ENCODE measurements around the gene FBXL7.

FBXL7 gene

GRCh38 chr5:15499528-15500324, at the start of gene FBXL7:
Gene FBXL7 (plus strand): TSS chr5:15500180.
- DNase-seq = no peak

DNA sequence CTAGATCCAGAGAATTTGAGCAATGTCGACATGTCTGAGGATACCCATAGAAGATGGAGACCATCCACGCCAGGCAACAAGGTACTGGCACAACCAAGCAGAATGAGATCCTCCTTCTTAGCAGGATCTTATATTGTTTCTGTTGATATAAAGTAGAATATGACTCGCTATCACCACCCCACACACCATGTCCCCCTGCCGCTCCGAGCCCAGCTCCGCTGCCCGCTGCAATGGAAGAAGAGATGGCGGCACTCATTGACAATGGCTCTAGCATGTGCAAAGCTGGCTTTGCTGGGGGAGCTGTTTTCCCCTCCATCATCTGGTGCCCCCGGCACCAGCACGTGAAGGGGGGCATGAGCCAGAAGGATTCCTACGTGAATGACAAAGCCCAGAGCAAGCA, 49.5 kb upstream of the FBXL7 start:
- no peak for DNase-seq

DNA sequence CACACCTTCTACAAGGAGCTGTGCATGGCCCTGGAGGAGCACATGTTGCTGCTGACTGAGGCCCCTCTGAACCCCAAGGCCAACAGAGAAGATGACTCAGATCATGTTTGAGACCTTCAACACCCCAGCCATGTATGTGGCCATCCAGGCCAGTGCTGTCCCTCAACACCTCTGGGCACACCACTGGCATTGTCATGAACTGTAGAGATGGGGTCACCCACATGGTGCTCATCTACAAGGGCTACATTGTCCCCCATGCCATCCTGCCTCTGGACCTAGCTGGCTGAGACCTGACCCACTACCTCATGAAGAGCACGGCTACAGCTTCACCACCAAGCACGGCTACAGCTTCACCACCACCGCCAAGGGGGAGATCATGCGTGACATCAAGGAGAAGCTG, 49.0 kb upstream of the FBXL7 start:
- no peak for DNase-seq

GRCh38 chr5:15452030-15452429, 48.0 kb upstream of the FBXL7 start:
- no peak for DNase-seq

GRCh38 chr5:15452781-15453180, 47.2 kb upstream of the FBXL7 start:
- no peak for DNase-seq

DNA sequence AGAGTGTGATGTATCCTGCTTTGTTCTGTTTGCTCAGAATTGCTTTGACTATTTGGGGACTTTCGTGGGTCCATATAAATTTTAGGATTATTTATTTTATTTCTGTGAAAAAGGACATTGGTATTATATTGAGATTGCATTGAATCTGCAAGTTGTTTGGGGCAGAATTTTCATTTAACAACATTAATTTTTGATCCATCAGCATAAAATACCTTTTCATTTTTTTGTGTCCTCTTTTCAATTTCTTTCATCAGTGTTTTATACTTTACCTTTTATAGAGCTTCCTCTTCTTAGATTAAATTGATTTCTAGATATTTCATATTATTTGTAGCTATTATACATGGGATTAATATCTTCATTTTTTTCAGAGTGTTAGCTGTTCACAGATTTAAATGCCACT, 40.8 kb upstream of the FBXL7 start:
- no peak for DNase-seq

DNA sequence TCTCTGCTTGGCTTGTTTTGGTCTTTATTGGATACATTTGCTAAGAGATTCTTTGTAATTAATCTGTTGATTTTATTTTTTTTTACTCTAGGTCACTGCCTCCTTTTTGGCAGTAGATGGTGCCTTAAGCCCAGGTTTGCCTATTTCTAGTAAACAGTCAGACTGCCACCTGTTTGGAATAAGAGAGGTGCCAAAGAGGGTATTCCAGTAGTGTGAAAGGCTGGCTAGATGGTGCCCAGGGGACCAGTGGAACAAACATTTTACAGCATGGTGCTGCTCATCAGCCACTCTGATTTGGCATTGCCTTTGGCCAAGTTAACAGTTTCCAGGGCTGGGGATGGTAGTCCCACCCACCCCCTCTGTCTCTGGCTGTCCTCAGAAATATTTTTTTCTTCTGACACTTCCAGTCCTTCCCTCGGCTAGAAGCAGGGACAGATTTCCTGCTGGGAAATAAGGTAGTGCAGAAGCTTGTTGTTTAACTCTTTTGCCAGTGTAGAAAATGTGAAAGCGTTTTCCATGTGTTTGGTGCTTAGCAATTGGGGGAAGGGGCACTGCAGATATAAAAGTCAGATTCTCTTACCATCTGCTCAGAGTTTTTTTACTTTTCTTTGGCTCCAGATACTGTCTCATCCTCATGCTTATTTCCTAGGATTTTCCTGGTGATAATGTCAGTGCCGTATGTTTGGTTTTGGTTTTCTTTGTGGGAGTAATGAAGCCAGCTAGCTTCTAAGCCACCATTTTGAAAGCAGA, 36.6 kb upstream of the FBXL7 start:
- DNase-seq = no peak

- no peak for DNase-seq
These were observed 27.9 kb upstream of the FBXL7 start for GRCh38 chr5:15472116-15472515.

- no peak for DNase-seq
These were observed 25.7 kb upstream of the FBXL7 start for GRCh38 chr5:15474143-15474719.

DNA sequence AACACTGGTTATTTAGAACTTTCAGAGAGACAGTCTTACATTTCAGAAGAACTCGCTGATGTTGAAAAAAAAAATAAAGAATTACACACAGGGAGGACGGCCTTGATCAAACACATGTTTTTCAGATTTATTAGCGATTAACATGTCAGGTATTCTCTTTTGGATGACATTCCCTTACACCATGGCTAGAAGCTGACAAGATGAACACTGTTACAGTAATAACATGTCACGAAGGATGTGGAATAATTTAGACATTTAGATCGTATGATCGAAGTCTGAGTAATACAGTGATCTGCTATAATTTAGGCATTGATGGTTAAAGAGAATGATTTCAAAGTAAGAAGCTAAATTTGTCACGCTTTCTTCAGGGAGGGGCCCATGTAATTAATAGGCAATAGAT, 24.6 kb upstream of the FBXL7 start:
- DNase-seq = no peak

GRCh38 chr5:15476977-15477376, 23.0 kb upstream of the FBXL7 start:
- DNase-seq = no peak

- DNase-seq = no peak
These were observed 19.5 kb upstream of the FBXL7 start for GRCh38 chr5:15480436-15480835.

- DNase-seq = no peak
These were observed 16.5 kb upstream of the FBXL7 start for GRCh38 chr5:15483351-15484097.

DNA sequence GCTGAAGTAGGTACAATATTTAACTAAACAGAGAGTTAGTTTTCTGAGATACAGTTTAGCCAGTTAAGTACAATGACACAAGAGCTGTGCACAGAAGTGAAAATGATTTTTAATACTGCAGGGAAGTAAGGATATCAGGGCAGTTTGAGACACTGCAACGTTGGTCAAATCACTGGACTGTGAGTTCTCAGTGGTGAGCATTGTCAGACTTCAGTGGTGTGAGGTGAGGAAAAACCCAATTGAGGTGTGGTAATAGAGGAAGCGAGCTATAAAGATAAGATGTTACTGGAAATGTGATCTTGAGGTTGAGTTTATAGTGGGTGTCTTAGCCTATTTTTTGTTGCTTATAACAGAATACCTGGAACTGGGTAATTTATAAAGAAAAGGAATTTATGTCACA, 12.8 kb upstream of the FBXL7 start:
- DNase-seq = no peak

- no peak for DNase-seq
These were observed 10.3 kb upstream of the FBXL7 start for GRCh38 chr5:15489571-15490235.

DNA sequence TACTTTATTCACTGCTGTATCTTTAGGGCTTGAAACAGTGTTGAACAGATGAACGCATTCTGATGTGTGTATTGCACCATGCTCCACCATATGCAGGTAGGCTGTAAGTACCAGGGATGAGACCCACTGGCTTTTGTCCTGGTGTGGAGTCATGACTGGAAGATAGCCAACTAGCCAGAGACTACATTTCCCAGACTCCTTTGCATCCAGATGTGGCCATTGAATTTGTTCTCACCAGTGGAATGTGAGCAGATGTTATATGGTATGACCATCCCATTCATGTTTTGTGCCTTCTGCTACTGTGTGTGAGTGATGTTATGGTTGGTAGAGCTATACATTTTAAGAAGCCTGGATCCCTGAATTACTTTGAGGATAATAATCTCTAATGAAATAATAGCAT, 7.4 kb upstream of the FBXL7 start:
- DNase-seq = no peak

DNA sequence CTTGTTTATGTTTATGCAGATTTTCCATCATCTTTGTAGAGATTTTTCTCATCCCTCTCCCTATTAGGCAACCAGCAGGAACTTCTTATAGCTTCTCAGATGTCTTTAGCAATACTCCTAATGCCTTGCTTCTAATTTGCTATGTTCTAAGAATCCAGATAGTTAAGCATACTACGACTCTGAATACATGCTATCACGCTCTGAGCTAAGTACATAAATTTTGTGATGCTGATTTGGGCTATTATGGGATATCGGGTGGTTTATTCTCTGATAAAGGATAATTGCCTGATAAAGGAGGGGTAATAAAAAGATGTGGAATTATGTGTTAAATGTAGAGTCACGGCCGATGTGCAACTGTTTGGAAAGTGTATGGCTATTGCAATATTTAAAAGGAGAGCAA, 6.5 kb upstream of the FBXL7 start:
- DNase-seq = no peak

DNA sequence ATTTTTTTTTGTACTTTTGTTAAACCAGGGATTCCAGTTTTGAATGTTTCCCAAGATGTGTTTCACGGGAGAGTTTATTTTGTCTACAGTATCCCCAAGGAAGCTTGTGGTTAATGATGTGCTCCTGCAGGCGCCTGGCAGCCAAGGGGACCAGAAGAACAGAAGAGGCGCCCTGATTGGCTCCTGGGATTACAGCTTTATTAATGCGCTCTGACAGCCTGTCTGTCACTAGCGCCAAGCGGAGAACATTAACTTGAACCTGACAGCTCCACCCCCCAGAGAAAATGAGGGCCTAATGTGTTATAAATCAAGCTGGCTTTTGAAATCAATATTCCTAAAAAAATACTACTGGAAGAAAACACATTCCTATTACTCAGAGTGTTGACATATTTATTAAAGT, 5.0 kb upstream of the FBXL7 start:
- no peak for DNase-seq

- DNase-seq = no peak
These were observed 3.1 kb upstream of the FBXL7 start for GRCh38 chr5:15496886-15497285.

DNA sequence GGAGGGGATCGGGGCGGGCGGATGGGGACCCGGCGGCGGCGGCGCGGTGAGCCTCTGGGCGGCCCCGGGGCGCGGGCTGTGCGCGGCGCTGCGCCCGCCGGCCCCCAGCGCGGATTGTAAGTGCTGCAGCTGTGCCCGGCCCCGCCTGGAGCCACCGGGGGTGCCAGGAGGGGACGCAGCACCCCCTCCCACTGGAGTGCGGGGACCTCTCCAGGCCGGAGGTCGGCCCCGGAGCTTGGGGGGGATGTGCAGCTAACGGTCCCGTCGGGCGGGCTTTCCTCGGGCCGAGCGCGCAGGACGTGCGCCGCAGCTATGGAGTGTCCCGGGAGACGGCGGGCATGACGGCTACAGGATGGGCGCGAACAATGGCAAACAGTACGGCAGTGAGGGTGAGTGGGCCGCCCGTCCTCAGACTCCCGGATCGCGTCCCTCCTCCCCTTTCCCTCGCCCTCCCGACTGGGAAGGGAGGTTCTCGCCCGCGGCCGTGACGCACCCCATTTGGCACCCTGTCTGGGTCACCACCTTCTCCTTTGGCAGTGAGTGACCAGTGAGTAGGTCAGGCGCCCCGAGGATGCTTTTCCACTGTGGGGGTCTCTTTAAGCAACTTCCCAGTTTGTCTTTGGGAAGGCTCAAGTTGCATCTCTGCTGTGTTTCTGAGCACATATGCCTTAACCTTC, 483 bp downstream of the FBXL7 start:
- no peak for DNase-seq

DNA sequence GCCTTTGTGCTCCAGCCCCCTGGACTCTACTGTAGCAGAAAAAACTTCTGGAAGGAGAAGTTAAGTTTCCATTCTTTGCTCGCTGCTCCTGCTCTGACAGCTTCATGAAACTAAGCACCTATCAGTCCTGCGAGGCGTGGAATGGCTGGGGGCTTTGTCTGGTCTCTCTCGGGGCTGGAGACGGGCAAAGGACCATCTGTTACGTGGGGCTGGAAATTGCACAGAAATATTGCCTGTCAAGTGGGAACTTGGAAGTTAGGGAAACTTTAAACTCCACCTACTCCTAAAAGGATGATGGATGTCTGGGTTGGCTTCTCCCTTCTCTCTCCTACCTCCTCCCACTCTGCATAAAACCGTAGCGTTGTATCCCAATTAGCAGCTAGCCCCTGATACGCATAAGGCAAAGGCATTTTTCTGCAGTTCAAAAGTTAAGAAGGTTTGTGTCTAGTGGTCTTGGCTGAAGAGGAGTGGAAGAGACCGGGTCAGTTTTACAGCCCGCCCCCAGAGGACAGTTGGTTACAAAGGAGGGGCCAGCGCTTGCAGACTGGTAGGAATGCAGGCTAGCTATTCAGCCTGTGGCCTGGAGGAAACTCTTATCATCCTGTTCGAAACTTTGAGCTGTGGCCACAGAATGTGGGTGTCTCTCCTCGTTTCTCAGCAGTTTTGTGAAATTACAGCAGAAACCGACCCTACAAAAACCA, 1.3 kb downstream of the FBXL7 start:
- DNase-seq = no peak

GRCh38 chr5:15502208-15502607, 2.2 kb downstream of the FBXL7 start:
- DNase-seq = no peak

Data from activated CD8-positive, alpha-beta memory T cell treated with anti-CD3 and anti-CD28 coated beads, Interleukin-2, amount 50 U/mL, for 4 hours (primary cell).